Neuronal stem cell (in vitro differentiated cells): ENCODE data around the gene PER1.

Experiments
- DNase-seq: peaks from one replicate; pipeline ENCODE4 v3.0.0-alpha.2; 2013; ENCODE audit warnings: low spot score
- H2AFZ ChIP-seq: one replicate; pipeline ENCODE4 v1.6.1; 2013; ENCODE audit warnings: mild to moderate bottlenecking, low read length, inconsistent platforms
- H2AK5ac ChIP-seq: 2 replicates; pipeline ENCODE4 v1.6.1; 2013; ENCODE audit warnings: low read depth, mild to moderate bottlenecking, inconsistent platforms, low read length, moderate library complexity, mixed read lengths
- H2BK120ac ChIP-seq: 2 replicates; pipeline ENCODE4 v1.6.1; 2013; ENCODE audit warnings: low read depth, mild to moderate bottlenecking, inconsistent platforms, low read length, moderate library complexity, mixed read lengths
- H2BK12ac ChIP-seq: one replicate; pipeline ENCODE4 v1.6.1; 2013; ENCODE audit warnings: low read length, inconsistent platforms
- H2BK15ac ChIP-seq: 2 replicates; pipeline ENCODE4 v1.6.1; 2013; ENCODE audit warnings: mild to moderate bottlenecking, low read length, inconsistent platforms, mixed read lengths
- H2BK5ac ChIP-seq: one replicate; pipeline ENCODE4 v1.6.1; 2013; ENCODE audit warnings: inconsistent platforms, mild to moderate bottlenecking, low read length, moderate library complexity
- H3K14ac ChIP-seq: one replicate; pipeline ENCODE4 v1.6.1; 2013; ENCODE audit warnings: low read length, inconsistent platforms
- H3K18ac ChIP-seq: 2 replicates; pipeline ENCODE4 v1.6.1; 2013; ENCODE audit warnings: low read length, inconsistent platforms
- H3K23ac ChIP-seq: 2 replicates; pipeline ENCODE4 v1.6.1; 2013; ENCODE audit warnings: low read depth, mild to moderate bottlenecking, mixed read lengths, low read length, inconsistent platforms; ENCODE audit not compliant: poor library complexity
- H3K27ac ChIP-seq: replicated peaks from 3 replicates; pipeline ENCODE4 v1.5.1; 2013; ENCODE audit warnings: low read length, inconsistent platforms
- H3K27me3 ChIP-seq, 3 experiments: 2 replicates each; pipeline ENCODE4 v1.6.1; 2013; ENCODE audit warnings: low read length in 3 of 3, mild to moderate bottlenecking in 2 of 3, inconsistent platforms in 1 of 3, low read depth in 1 of 3, mixed read lengths in 1 of 3, moderate library complexity in 1 of 3; ENCODE audit not compliant: control insufficient read depth in 3 of 3, insufficient read depth in 3 of 3
- H3K36me3 ChIP-seq, 2 donors: replicated peaks in 1 of 2; 2 replicates each; pipeline ENCODE4 v1.6.1; 2013; ENCODE audit warnings: low read length in 2 of 2; ENCODE audit not compliant: control insufficient read depth in 2 of 2, insufficient read depth in 2 of 2
- H3K4ac ChIP-seq: 2 replicates; pipeline ENCODE4 v1.6.1; 2013; ENCODE audit warnings: inconsistent platforms, mild to moderate bottlenecking, low read length, moderate library complexity
- H3K4me1 ChIP-seq, 2 donors: 1 replicate in 1 of 2; 2 replicates in 1 of 2; pipeline ENCODE4 v1.6.1; 2013; ENCODE audit warnings: low read length in 2 of 2, low read depth in 1 of 2; ENCODE audit not compliant: control insufficient read depth in 2 of 2, insufficient read depth in 1 of 2
- H3K4me2 ChIP-seq: one replicate; pipeline ENCODE4 v1.6.1; 2013; ENCODE audit warnings: mild to moderate bottlenecking, low read length, inconsistent platforms; ENCODE audit not compliant: insufficient read depth, poor library complexity, severe bottlenecking
- H3K4me3 ChIP-seq, 2 donors: 2 replicates each; pipeline ENCODE4 v1.5.1; 2013; ENCODE audit warnings: low read length in 2 of 2, mild to moderate bottlenecking in 2 of 2, inconsistent platforms in 1 of 2, moderate library complexity in 1 of 2
- H3K79me1 ChIP-seq: one replicate; pipeline ENCODE4 v1.6.1; 2013; ENCODE audit warnings: low read depth, mild to moderate bottlenecking, inconsistent platforms, low read length, moderate library complexity
- H3K9ac ChIP-seq: one replicate; pipeline ENCODE4 v1.6.1; 2013; ENCODE audit warnings: mild to moderate bottlenecking, low read depth, low read length, inconsistent platforms; ENCODE audit not compliant: poor library complexity
- H3K9me3 ChIP-seq, 2 donors: replicated peaks in 1 of 2; 2 replicates each; pipeline versions ENCODE3 to v1.6.1; 2013; ENCODE audit warnings: low read length in 2 of 2, mild to moderate bottlenecking in 2 of 2, inconsistent platforms in 1 of 2, low read depth in 1 of 2, mixed read lengths in 1 of 2, moderate library complexity in 1 of 2; ENCODE audit not compliant: control insufficient read depth in 2 of 2, insufficient read depth in 1 of 2
- H4K8ac ChIP-seq: one replicate; pipeline ENCODE4 v1.6.1; 2013; ENCODE audit warnings: low read depth, mild to moderate bottlenecking, inconsistent platforms, low read length, moderate library complexity
- H4K91ac ChIP-seq: one replicate; pipeline ENCODE4 v1.6.1; 2013; ENCODE audit warnings: low read length, low read depth, mild to moderate bottlenecking, inconsistent platforms; ENCODE audit not compliant: poor library complexity
- WGBS, 2 donors: extraction: QIAGEN DNeasy Blood & Tissue Kit; methylation state at CpG; one replicate each; pipeline ENCODE4 v1.1.7; 2013; ENCODE audit warnings: missing lambda C conversion rate in 2 of 2, mixed read lengths in 1 of 2; ENCODE audit not compliant: insufficient read length in 2 of 2, insufficient replicate concordance in 1 of 2; ENCODE audit errors: extremely low coverage in 2 of 2; 5-methylcytosine and 5-hydroxymethylcytosine counted together

PER1 gene

DNA sequence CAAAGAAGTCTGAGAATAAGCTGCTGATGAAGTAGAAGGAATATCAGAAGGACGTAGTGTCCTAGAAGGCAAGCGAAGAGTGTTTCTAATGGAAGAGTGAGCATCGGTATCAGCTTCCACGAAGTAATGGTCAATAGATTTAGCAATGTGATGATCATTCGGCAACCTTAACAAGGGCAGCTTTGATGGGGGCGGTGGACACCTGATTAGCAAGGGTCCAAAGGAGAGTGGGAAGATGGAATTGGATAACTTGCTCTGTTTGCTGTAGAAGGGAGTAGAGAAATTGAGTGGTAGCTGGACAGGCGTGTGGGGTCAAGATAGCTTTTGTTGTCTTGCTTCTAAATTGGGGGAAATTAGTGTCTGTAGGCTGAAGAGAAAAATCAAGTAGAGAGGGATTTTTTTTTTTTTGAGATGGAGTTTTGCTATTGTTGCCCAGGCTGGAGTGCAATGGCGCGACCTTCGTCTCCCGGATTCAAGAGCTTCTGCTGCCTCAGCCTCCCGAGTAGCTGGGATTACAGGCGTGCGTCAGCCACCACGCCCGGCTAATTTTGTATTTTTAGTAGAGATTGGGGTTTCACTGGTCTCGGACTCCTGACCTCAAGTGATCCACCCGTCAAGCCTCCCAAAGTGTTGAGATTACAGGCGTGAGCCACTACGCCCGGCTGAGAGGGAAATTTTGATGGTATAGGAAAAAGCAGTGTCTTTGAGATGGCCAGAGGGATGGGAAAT lies 14.4 kb downstream of the PER1 start:
- Histone ChIP-seq H2BK5ac (no peak overlapping the region), H3K14ac (no peak overlapping the region), H3K4me1 (peaks cover 0 to 13% of the 10 kb centered on the region in 2 donors), H3K9me3 (no peaks in the 10 kb centered on the region), H3K36me3 (peaks cover 25 to 30% of the 10 kb centered on the region in 2 donors), H3K18ac (no peak overlapping the region), H2AFZ (peak overlapping the region; percentile 83), H3K4me2 (peak overlapping the region; percentile 69), H2BK15ac (no peak overlapping the region), H3K79me1 (peaks cover 2% of the 10 kb centered on the region), H2AK5ac (no peak overlapping the region), H4K91ac (no peak overlapping the region), H3K27ac (no peak overlapping the region), H3K27me3 (peaks cover 0 to 7% (median 0%) of the 10 kb centered on the region in 3 experiments), H2BK120ac (no peak overlapping the region), H3K4ac (no peak overlapping the region), H4K8ac (no peak overlapping the region), H3K23ac (no peak overlapping the region), H3K9ac (no peak overlapping the region), H3K4me3 (peak overlapping the region; percentile 49 to 79), H2BK12ac (no peak overlapping the region)
- no peak for DNase-seq
- no CpG with 5 or more reads among the region's 21 CpGs for WGBS, 2 donors

DNA sequence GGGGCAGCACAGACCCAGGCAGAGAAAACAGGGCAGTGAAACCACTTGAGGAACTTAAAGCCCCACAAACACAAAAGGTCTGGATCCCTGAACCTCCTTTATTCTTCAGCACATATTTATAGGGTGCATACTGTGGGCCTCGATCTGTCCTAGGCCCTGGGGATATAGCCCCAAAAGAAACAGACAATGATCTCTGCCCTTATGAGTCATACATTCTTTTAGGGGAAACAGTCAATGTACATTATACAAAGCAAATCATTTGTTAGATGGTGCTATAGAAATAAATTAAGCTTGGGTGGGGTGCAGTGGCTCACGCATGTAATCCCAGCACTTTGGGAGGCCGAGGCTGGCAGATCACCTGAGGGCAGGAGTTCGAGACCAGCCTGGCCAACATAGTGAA lies 18.3 kb downstream of the PER1 start:
- no peak overlapping the region for H4K91ac ChIP-seq
- H4K8ac ChIP-seq = no peak overlapping the region
- H3K23ac ChIP-seq = no peak overlapping the region
- no peak overlapping the region for H2AK5ac ChIP-seq
- peak overlapping the region; percentile 88 for H2AFZ ChIP-seq
- no peaks in the 10 kb centered on the region for H3K79me1 ChIP-seq
- DNase-seq = no peak
- H3K4me1 ChIP-seq = peaks cover 0 to 11% of the 10 kb centered on the region in 2 donors
- H3K18ac ChIP-seq = peak overlapping the region; percentile 91
- H2BK12ac ChIP-seq = no peak overlapping the region
- no peak overlapping the region for H3K9ac ChIP-seq
- H2BK120ac ChIP-seq = no peak overlapping the region
- no peak overlapping the region for H3K14ac ChIP-seq
- H2BK15ac ChIP-seq = peak overlapping the region; percentile 67
- H3K27ac ChIP-seq = peak overlapping the region; percentile 69
- WGBS, 2 donors = no CpG with 5 or more reads among the region's 4 CpGs
- H3K36me3 ChIP-seq = no peaks in the 10 kb centered on the region
- no peak overlapping the region for H2BK5ac ChIP-seq
- H3K4me2 ChIP-seq = no peak overlapping the region
- no peak overlapping the region for H3K4ac ChIP-seq
- no peak overlapping the region for H3K4me3 ChIP-seq
- no peaks in the 10 kb centered on the region for H3K9me3 ChIP-seq
- peaks cover 0 to 7% (median 0%) of the 10 kb centered on the region in 3 experiments for H3K27me3 ChIP-seq

DNA sequence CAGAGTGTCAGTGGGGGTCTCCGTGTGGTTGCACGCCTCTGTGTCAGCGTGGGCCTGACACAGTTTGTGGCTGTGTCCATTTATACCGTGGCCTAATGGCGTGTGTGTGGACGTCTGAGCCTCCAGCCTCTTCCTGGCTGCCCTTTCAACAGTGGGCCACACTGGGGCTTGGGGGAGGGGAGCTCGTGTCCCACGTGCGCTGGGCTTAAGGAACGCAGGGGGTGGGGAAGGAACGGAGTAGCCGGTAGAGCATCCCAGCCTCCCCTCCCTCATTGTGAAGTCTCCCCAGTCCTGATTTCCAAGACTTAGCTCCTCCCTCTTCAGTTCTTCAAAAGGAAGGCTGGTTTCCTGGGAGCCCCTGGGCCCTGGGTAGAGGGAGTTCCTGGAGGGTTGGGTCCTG lies 18.8 kb downstream of the PER1 start:
- no CpG with 5 or more reads among the region's 12 CpGs for WGBS, 2 donors
- Histone ChIP-seq H3K9ac (no peak overlapping the region), H3K27me3 (peaks cover 0 to 9% (median 0%) of the 10 kb centered on the region in 3 experiments), H3K79me1 (no peaks in the 10 kb centered on the region), H3K9me3 (no peaks in the 10 kb centered on the region), H3K4me2 (no peak overlapping the region), H2AFZ (peak overlapping the region; percentile 88), H3K4me1 (peaks cover 0 to 13% of the 10 kb centered on the region in 2 donors), H3K4ac (no peak overlapping the region), H3K36me3 (no peaks in the 10 kb centered on the region), H3K4me3 (peak overlapping the region in 1 of 2 donors; percentile 1), H2BK5ac (no peak overlapping the region), H3K14ac (no peak overlapping the region), H2BK120ac (no peak overlapping the region), H2BK12ac (peak overlapping the region; percentile 18), H2BK15ac (no peak overlapping the region), H3K23ac (no peak overlapping the region), H4K91ac (no peak overlapping the region), H4K8ac (peak overlapping the region; percentile 53), H3K18ac (peak overlapping the region; percentile 66), H3K27ac (peak overlapping the region; percentile 69), H2AK5ac (no peak overlapping the region)
- no peak for DNase-seq

DNA sequence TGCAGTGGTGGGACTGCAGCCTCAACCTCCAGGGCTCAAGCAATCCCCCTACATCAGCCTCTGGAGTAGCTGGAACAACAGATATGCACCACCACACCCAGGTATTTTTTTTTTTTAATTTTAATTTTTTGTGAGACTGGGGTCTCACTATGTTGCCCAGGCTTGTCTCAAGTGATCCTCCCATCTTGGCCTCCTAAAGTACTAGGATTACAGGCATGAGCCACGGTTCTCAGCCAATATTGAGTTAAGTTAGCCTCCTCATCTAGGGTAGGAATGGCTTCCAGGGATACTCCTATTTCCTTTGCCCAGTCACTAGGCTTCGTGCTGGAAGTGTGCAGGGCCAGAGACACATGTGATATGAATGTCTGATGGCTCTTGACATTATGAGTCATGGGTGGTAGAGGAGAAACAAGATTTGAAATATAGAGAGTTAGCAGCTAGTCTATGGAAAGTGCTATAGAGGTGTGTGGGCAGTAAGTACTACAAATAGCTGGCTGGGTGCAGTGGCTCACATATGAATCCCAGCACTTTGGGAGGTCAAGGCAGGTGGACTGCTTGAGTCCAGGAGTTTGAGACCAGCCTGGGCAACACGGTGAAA lies 20.3 kb downstream of the PER1 start:
- no peak overlapping the region for H2BK5ac ChIP-seq
- no CpG with 5 or more reads among the region's 3 CpGs for WGBS, 2 donors

More for the DNA sequence above, 20.3 kb downstream of the PER1 start:
- H3K79me1 ChIP-seq = no peaks in the 10 kb centered on the region
- no peak overlapping the region for H4K8ac ChIP-seq
- H2BK12ac ChIP-seq = no peak overlapping the region
- no peak overlapping the region for H3K23ac ChIP-seq
- H3K4me1 ChIP-seq = peaks cover 3 to 12% of the 10 kb centered on the region in 2 donors
- no peak overlapping the region for H3K4me3 ChIP-seq
- H4K91ac ChIP-seq = no peak overlapping the region
- no peak overlapping the region for H3K18ac ChIP-seq
- H3K27ac ChIP-seq = no peak overlapping the region
- DNase-seq = no peak
- no peak overlapping the region for H2BK120ac ChIP-seq
- no peaks in the 10 kb centered on the region for H3K9me3 ChIP-seq
- H3K27me3 ChIP-seq = peaks cover 0 to 10% (median 0%) of the 10 kb centered on the region in 3 experiments
- no peak overlapping the region for H3K4me2 ChIP-seq
- no peak overlapping the region for H2AFZ ChIP-seq
- H3K9ac ChIP-seq = no peak overlapping the region
- H3K14ac ChIP-seq = no peak overlapping the region
- H3K4ac ChIP-seq = no peak overlapping the region
- H2BK15ac ChIP-seq = no peak overlapping the region
- no peaks in the 10 kb centered on the region for H3K36me3 ChIP-seq
- H2AK5ac ChIP-seq = no peak overlapping the region
